OCI-M2 (cell line): ENCODE data around the gene GYS2.

ENCODE experiments used
- DNase-seq: peaks from one replicate; lab custom pipeline; 2025; ENCODE audit not compliant: unreplicated experiment; lab: John Stamatoyannopoulos, UW

Gene GYS2

GRCh38 chr12:21553329-21553675 is 51.3 kb downstream of the GYS2 start:
- DNase-seq = no peak

GRCh38 chr12:21552635-21553328 is 51.9 kb downstream of the GYS2 start:
- no peak for DNase-seq

- no peak for DNase-seq
Measured at GRCh38 chr12:21551841-21552465, 52.7 kb downstream of the GYS2 start.

GRCh38 chr12:21547437-21547836 is 57.2 kb downstream of the GYS2 start:
- no peak for DNase-seq

GRCh38 chr12:21546716-21547115 is 57.9 kb downstream of the GYS2 start:
- DNase-seq = no peak

- DNase-seq = no peak
Measured at GRCh38 chr12:21545557-21545956, 59.1 kb downstream of the GYS2 start.

GRCh38 chr12:21543151-21543550 is 61.5 kb downstream of the GYS2 start:
- no peak for DNase-seq

GRCh38 chr12:21542403-21542802 is 62.2 kb downstream of the GYS2 start:
- DNase-seq = no peak

GRCh38 chr12:21541773-21542172 is 62.9 kb downstream of the GYS2 start:
- DNase-seq = no peak

- DNase-seq = no peak
Measured at GRCh38 chr12:21539797-21540196, 64.8 kb downstream of the GYS2 start.

- no peak for DNase-seq
Measured at GRCh38 chr12:21538061-21538653, 66.5 kb downstream of the GYS2 start.

GRCh38 chr12:21529456-21529855 is 75.2 kb downstream of the GYS2 start:
- no peak for DNase-seq

GRCh38 chr12:21528953-21529352 is 75.7 kb downstream of the GYS2 start:
- DNase-seq = no peak

- no peak for DNase-seq
Measured at GRCh38 chr12:21527451-21528180, 77.0 kb downstream of the GYS2 start.

- DNase-seq = no peak
Measured at GRCh38 chr12:21526721-21527345, 77.8 kb downstream of the GYS2 start.

- no peak for DNase-seq
Measured at GRCh38 chr12:21526053-21526452, 78.6 kb downstream of the GYS2 start, which contains the start of gene SPX. Gene SPX, plus strand, starts transcription at chr12:21526296. Its CDS starts 177 bp downstream, at chr12:21526473.

- no peak for DNase-seq
Measured at GRCh38 chr12:21523148-21523547, 81.5 kb downstream of the GYS2 start.

- DNase-seq = no peak
Measured at GRCh38 chr12:21521541-21521940, 83.1 kb downstream of the GYS2 start.

GRCh38 chr12:21518451-21518850 is 86.2 kb downstream of the GYS2 start:
- no peak for DNase-seq

GRCh38 chr12:21516281-21516680 is 88.4 kb downstream of the GYS2 start:
- DNase-seq = no peak

- DNase-seq = no peak
Measured at GRCh38 chr12:21509768-21510167, 94.9 kb downstream of the GYS2 start.
